HL-60/S4 (cell line): ENCODE results near the gene EMC7.

Source experiments
- in situ Hi-C: fragments of 300-500 bp; cut with MboI; formaldehyde crosslinking; loops from 2 replicates; pipeline ENCODE4 v1.14.3; 2022; ENCODE audit warnings: low sequenced_read_pairs

The EMC7 gene

GRCh38 chr15:34046471-34047145, 55.1 kb downstream of the EMC7 start:
- in situ Hi-C loops = no loop called here

DNA sequence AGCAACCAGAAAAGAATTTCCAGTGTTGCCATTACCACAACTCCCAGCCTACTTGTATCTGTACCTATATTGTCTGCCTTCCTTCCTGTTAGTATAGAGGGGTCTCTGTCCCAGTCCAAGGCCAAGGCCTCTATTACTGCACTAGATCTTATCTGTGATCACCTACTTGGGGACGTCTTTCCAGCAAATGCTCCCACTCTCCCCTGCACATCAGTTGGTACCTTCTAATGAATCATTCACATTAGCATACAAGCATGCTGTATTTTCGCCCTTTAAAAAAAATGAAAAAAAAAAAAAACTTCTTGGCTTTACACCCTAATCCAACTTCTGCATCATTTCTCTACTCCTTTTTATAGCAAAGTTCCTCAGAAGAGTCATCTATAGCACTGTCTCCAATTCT, 57.8 kb downstream of the EMC7 start:
- in situ Hi-C loops = no loop called here

- in situ Hi-C loops = no loop called here
These were observed 58.3 kb downstream of the EMC7 start for GRCh38 chr15:34043391-34043790.

GRCh38 chr15:34039790-34040113, 61.9 kb downstream of the EMC7 start:
- in situ Hi-C loops = no loop called here

DNA sequence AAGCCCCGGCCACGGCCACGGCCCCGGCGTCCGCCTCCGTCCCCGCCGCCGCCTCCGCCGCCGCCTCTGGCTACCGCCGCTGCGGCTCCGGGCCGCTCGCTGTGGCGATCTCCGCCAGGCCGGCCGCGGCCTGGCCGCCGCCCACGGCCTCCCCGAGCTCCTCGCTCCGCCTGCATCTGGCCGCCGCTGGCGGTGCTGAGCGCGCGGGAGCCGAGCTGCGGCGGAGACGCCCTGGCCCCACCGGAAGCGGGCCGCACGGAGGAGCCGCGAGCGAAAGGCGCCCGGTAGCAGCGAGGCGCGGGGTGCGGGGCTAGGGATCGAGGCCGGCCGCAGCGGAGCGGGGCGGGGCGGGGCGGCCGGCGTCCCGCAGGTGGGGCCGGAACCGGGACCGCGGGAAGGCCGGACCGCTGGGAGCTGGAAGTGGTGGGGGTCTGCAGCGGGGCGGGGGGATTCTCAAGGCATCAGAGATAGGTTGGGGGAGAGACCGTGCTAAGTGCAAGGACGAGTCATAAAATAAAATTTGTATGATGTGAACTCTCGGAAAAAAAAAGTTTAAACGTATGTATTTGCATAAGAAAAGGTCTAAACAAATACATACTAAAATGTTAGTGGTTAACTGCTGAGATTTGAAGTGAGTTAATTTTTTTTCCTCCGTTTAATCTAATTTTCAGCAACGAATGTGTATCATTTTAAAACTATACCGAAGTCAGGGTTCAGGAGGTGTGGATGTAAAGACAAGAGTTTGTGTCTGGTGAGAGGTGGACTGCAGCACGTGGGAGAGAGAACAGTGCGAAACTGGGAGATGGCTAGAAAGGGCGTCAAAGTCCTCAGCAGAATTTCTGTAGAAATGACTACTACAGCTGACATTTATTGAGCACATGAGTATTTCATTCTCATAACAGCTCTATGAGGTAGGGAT, 62.5 kb downstream of the EMC7 start, which contains the start of gene AVEN:
TSS of gene AVEN (minus strand) at position 334 of the 919 bp plus-strand sequence. CDS start at position 176, 158 bp downstream.
- in situ Hi-C loops = no loop called here

DNA sequence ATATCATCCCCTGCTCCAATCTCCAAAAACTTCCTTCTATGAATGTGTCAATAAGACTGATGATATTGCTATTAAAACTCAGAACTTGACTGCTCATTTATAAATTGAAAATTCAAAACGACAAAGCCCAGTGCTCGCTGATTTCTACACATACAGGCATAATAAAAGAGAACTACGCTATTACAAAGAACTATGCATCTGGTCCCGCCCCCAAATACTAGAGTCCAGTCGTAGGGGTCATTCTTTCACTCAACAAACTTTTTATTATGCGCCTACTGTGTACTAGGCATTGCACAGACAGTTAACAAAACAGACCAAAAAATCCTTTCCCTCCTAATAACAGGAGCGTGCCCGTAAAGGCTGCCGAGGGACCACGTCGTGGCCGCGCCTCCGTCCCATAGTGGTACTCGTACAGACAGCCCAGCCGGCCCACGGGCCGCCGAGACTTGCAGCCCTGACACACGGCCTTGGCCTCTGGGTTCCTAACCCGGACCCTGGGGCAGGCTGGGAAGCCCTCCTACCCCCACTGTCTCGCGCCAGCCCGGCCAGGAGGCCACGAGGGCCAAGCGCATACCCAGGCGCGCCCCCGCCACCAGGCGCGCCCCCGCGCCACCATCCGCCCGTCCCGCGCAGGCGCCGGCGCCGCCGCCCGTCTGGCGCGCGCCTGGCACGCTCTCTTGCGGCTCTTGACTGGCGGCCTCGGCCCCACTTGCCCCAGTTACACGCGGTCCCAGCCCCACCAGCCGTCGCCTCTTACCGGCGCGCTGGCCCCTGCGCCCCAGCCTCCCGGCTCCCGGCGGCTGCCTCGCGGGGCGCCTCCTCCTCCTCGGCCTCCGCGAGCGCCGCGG, 63.4 kb downstream of the EMC7 start:
- in situ Hi-C loops = no loop called here
